IPS DF 6.9 (cell line): ENCODE measurements around the gene IARS1.

ENCODE experiments used
- DNase-seq: peaks from one replicate; pipeline ENCODE4 v3.0.0-alpha.2; 2013; ENCODE audit warnings: low read depth, low spot score
- H3K27ac ChIP-seq: one replicate; pipeline ENCODE4 v1.5.1; 2013; ENCODE audit warnings: low read length, control low read depth
- H3K27me3 ChIP-seq: 2 replicates; pipeline ENCODE4 v1.6.1; 2013; ENCODE audit warnings: mild to moderate bottlenecking, low read length; ENCODE audit not compliant: control insufficient read depth, insufficient read depth
- H3K36me3 ChIP-seq: 2 replicates; pipeline ENCODE4 v1.6.1; 2013; ENCODE audit warnings: low read length; ENCODE audit not compliant: control insufficient read depth, insufficient read depth
- H3K4me1 ChIP-seq: 2 replicates; pipeline ENCODE4 v1.6.1; 2013; ENCODE audit warnings: low read length; ENCODE audit not compliant: control insufficient read depth, insufficient read depth
- H3K4me3 ChIP-seq: 2 replicates; pipeline ENCODE4 v1.5.1; 2013; ENCODE audit warnings: mild to moderate bottlenecking, low read length
- H3K9me3 ChIP-seq: 2 replicates; pipeline ENCODE4 v1.6.1; 2013; ENCODE audit warnings: low read length, inconsistent platforms; ENCODE audit not compliant: control insufficient read depth, insufficient read depth
- WGBS: extraction: QIAGEN DNeasy Blood & Tissue Kit; methylation state at CpG from one replicate; pipeline ENCODE4 v1.1.7; 2013; ENCODE audit warnings: mixed read lengths, missing lambda C conversion rate; ENCODE audit not compliant: insufficient read length, insufficient coverage; 5-methylcytosine and 5-hydroxymethylcytosine counted together

The IARS1 gene

DNA sequence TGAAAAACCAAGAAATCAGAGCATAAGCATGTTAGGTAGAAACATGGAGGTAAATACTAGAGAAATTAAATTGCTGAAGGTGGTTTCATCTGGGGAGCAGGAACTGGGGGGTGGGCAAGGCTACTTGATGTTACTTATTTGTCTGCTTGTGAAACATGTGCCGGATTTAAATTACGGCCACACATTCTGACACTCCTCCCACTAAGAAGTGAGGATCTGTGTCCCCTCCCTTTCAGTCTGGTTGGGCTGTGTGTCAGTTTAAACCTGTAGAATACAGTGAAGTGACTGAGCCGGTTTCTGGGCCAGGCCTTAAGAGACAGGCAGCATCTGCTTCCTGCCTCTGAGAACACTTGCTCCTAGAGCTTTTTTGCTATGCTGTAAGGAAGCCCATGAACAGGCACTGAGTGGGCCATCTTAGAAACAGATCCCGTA, 2.3 kb upstream of the IARS1 start:
- no peak overlapping the region for H3K4me3 ChIP-seq
- peaks cover 3% of the 10 kb centered on the region; the same call in 1 of the 2 replicates for H3K36me3 ChIP-seq
- no peaks in the 10 kb centered on the region for H3K27me3 ChIP-seq
- no peak overlapping the region for H3K27ac ChIP-seq
- no peaks in the 10 kb centered on the region for H3K4me1 ChIP-seq
- DNase-seq: no peak
- no CpG with 5 or more reads among the region's 4 CpGs for WGBS
- no peaks in the 10 kb centered on the region for H3K9me3 ChIP-seq

GRCh38 chr9:92295240-92295790, 1.8 kb upstream of the IARS1 start:
- Histone ChIP-seq H3K4me3 (no peak overlapping the region), H3K27me3 (no peaks in the 10 kb centered on the region), H3K27ac (no peak overlapping the region), H3K9me3 (no peaks in the 10 kb centered on the region), H3K4me1 (no peaks in the 10 kb centered on the region), H3K36me3 (peaks cover 3% of the 10 kb centered on the region; the same call in 1 of the 2 replicates)
- no CpG with 5 or more reads among the region's 7 CpGs for WGBS
- DNase-seq: no peak

DNA sequence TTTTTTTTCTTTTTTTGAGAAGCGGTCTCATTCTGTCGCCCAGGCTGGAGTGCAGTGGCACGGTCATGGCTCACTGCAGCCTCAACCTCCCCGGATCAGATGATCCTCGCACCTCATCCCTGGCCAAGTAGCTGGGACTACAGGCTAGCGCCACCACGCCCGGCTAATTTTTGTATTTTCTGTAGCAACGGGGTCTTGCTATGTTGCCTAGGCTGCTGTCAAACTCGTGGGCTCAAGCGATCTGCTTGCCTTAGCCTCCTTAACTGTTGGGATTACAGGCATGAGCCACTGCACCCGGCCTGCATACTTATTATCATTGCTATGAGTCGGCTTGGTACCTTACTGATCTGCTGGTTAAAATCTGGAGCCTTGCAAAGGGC, 790 bp upstream of the IARS1 start:
- DNase-seq: no peak
- Histone ChIP-seq H3K9me3 (no peaks in the 10 kb centered on the region), H3K4me1 (no peaks in the 10 kb centered on the region), H3K27me3 (no peaks in the 10 kb centered on the region), H3K4me3 (peak overlapping the region; percentile 27; the same call in 1 of the 2 replicates), H3K36me3 (peaks cover 3% of the 10 kb centered on the region; the same call in 1 of the 2 replicates), H3K27ac (no peak overlapping the region)
- WGBS: no CpG with 5 or more reads among the region's 13 CpGs

DNA sequence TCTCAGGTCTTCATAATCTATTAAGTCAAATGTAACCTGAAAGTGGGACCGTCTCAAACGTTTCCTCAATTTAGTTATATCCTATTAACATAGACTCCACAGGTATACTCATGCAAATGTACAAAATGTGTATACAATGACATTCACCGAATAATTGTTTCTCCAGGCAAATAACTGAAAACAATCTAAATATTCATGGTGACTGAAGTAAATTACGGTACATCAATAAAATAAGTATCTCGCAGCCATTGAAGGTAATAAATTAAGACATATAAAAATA, 482 bp downstream of the IARS1 start:
- Histone ChIP-seq H3K9me3 (no peaks in the 10 kb centered on the region), H3K4me1 (no peaks in the 10 kb centered on the region), H3K27ac (no peak overlapping the region), H3K36me3 (no peaks in the 10 kb centered on the region; the same call in 1 of the 2 replicates), H3K4me3 (peak overlapping the region; percentile 92; the same call in 1 of the 2 replicates), H3K27me3 (no peaks in the 10 kb centered on the region)
- no CpG with 5 or more reads among the region's 5 CpGs for WGBS
- DNase-seq: no peak

- DNase-seq: no peak
- no peaks in the 10 kb centered on the region; the same call in 1 of the 2 replicates for H3K36me3 ChIP-seq
Observed at GRCh38 chr9:92292338-92293074, 991 bp downstream of the IARS1 start.

GRCh38 chr9:92291577-92291976, 1.9 kb downstream of the IARS1 start:
- Histone ChIP-seq H3K4me1 (no peaks in the 10 kb centered on the region), H3K36me3 (peaks cover 2% of the 10 kb centered on the region; the same call in 1 of the 2 replicates), H3K27ac (no peak overlapping the region), H3K9me3 (no peaks in the 10 kb centered on the region), H3K27me3 (no peaks in the 10 kb centered on the region), H3K4me3 (no peak overlapping the region)
- no CpG with 5 or more reads among the region's 2 CpGs for WGBS
- DNase-seq: no peak

More at GRCh38 chr9:92292338-92293074, 991 bp downstream of the IARS1 start:
- H3K27ac ChIP-seq: no peak overlapping the region
- H3K4me1 ChIP-seq: no peaks in the 10 kb centered on the region
- no peaks in the 10 kb centered on the region for H3K9me3 ChIP-seq
- H3K27me3 ChIP-seq: no peaks in the 10 kb centered on the region
- 100% methylated on average over 3 of the region's 8 CpGs for whole genome bisulfite sequencing
- peak overlapping the region; percentile 92; the same call in 1 of the 2 replicates for H3K4me3 ChIP-seq

- no CpG with 5 or more reads among the region's 1 CpG for WGBS
- no peak for DNase-seq
- Histone ChIP-seq H3K27me3 (no peaks in the 10 kb centered on the region), H3K36me3 (peaks cover 2% of the 10 kb centered on the region; the same call in 1 of the 2 replicates), H3K27ac (no peak overlapping the region), H3K9me3 (no peaks in the 10 kb centered on the region), H3K4me1 (no peaks in the 10 kb centered on the region), H3K4me3 (no peak overlapping the region)
Observed at GRCh38 chr9:92290785-92291429, 2.6 kb downstream of the IARS1 start.

GRCh38 chr9:92289708-92290390, 3.6 kb downstream of the IARS1 start:
- H3K36me3 ChIP-seq: peaks cover 6% of the 10 kb centered on the region; the same call in 1 of the 2 replicates
- H3K4me3 ChIP-seq: no peak overlapping the region
- no peaks in the 10 kb centered on the region for H3K27me3 ChIP-seq
- H3K9me3 ChIP-seq: no peaks in the 10 kb centered on the region
- no peak for DNase-seq
- no peaks in the 10 kb centered on the region for H3K4me1 ChIP-seq
- H3K27ac ChIP-seq: no peak overlapping the region
- WGBS: no CpG with 5 or more reads among the region's 5 CpGs

GRCh38 chr9:92279302-92279701, 14.2 kb downstream of the IARS1 start:
- DNase-seq: no peak
- Histone ChIP-seq H3K4me1 (no peaks in the 10 kb centered on the region), H3K36me3 (peaks cover 33% of the 10 kb centered on the region; the same call in 1 of the 2 replicates), H3K27me3 (no peaks in the 10 kb centered on the region), H3K4me3 (no peak overlapping the region), H3K27ac (no peak overlapping the region), H3K9me3 (no peaks in the 10 kb centered on the region)
- 100% methylated on average over 1 of the region's 1 CpG for WGBS

DNA sequence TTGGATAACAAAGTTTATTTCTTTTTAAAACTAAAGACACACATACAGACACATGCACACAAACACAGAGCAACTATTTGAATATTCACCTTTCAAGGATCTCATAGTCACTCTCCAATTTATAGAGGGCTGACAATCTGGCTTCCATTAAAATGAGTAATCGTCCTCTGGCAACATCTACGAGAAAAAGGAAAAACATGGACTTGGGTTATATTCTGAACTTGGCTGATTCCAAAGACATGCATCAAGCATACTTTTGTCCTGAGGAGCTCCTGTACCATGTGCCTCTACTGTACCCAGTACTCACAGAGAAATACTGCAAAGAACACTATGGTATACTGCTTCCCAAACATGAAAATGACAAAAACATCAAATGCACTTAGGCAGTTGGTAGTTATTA, 15.4 kb downstream of the IARS1 start:
- H3K4me1 ChIP-seq: no peaks in the 10 kb centered on the region
- no peak for DNase-seq
- H3K9me3 ChIP-seq: no peaks in the 10 kb centered on the region
- peaks cover 36% of the 10 kb centered on the region; the same call in 1 of the 2 replicates for H3K36me3 ChIP-seq
- H3K27me3 ChIP-seq: no peaks in the 10 kb centered on the region
- WGBS: no CpG with 5 or more reads among the region's 2 CpGs
- H3K27ac ChIP-seq: no peak overlapping the region
- no peak overlapping the region for H3K4me3 ChIP-seq
